ENCODE results near the gene HGF.

DNA sequence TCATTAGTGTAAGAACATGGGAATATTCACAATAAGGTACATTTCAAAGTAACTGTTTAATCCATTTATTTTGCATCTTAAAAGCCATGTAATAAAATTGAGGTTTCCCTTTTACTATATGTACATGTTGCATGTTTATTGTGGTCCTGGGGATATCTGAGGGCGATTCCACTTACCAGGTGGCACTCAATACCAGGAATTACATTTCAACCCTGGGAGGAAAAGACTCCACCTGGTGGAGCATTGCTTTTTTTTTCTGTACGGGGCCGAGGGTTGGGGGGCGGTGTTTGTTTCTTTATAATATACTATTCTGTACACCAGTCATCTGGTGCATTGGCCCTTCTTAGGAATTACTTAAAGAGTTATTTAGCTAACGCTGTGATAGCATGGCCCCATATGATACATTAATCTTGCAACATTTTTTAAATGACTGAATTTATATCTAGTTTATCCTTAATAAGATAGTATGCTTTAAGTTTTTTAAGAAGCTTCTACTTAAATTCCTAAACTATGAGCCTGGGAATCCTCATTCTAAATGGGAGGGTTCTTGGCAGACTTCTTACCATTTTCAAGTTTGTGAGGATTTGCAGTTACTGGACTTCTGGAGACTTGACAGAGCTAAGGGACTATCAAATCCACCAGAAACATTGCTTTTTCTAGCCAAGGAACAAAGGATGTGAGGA is 7.2 kb upstream of the HGF start:
- TF ChIP-seq EP300 (IDR thresholded peaks at IDR 0.05; ENCODE audit: low read depth) (no peak), POLR2A (IDR thresholded peaks at IDR 0.05) (no peak)
- TF ChIP-seq, protein P1, sequence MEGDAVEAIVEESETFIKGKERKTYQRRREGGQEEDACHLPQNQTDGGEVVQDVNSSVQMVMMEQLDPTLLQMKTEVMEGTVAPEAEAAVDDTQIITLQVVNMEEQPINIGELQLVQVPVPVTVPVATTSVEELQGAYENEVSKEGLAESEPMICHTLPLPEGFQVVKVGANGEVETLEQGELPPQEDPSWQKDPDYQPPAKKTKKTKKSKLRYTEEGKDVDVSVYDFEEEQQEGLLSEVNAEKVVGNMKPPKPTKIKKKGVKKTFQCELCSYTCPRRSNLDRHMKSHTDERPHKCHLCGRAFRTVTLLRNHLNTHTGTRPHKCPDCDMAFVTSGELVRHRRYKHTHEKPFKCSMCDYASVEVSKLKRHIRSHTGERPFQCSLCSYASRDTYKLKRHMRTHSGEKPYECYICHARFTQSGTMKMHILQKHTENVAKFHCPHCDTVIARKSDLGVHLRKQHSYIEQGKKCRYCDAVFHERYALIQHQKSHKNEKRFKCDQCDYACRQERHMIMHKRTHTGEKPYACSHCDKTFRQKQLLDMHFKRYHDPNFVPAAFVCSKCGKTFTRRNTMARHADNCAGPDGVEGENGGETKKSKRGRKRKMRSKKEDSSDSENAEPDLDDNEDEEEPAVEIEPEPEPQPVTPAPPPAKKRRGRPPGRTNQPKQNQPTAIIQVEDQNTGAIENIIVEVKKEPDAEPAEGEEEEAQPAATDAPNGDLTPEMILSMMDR (IDR thresholded peaks at IDR 0.05): no peak
